IPS-11a (cell line): Measurements from ENCODE around the gene SEMA3F.

Source experiments
- H3K4me3 ChIP-seq: one replicate; pipeline ENCODE4 v1.5.1; 2013; ENCODE audit warnings: low read depth, low read length, control low read depth

SEMA3F gene

DNA sequence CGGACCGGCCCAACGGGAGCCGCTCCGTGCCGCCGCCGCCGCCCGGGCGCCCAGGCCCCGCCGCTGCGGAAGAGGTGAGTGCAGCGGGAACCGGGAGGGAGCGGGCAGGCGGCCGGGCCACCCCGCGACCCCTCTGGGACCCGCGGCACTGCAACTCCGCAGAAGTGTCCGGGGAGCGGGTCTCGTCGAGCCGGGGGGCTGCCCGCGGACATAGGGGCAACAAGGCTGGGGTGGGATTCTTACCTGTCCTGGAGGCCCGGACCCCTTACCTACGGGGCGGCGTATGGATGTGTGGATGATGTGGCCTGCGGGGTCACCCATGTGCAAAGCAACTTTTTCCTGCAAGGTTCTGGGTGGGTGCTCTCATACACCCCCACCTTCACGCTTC lies 361 bp downstream of the SEMA3F start:
- H3K4me3 ChIP-seq = peak overlapping the region; percentile 75

DNA sequence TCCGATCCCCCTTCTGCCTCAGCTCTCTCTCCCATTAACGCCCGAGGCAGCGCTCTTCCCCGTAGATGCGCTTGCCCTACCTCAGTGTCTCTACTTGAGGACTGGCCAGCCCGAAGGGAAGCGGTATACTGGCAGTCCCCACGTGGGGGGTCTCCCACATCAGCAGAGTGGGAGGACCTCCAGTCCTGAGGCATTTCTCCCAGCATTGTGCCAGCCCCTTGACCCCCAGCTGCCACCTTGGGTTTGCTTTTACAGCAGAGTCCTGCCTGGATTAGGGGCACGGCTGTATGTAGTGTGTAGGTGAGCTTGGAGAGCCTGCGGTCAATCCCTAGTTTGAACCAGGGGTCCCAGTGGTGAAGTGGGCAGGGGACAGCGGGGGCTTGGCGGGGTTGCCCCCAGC lies 767 bp downstream of the SEMA3F start:
- H3K4me3 ChIP-seq = peak overlapping the region; percentile 75

DNA sequence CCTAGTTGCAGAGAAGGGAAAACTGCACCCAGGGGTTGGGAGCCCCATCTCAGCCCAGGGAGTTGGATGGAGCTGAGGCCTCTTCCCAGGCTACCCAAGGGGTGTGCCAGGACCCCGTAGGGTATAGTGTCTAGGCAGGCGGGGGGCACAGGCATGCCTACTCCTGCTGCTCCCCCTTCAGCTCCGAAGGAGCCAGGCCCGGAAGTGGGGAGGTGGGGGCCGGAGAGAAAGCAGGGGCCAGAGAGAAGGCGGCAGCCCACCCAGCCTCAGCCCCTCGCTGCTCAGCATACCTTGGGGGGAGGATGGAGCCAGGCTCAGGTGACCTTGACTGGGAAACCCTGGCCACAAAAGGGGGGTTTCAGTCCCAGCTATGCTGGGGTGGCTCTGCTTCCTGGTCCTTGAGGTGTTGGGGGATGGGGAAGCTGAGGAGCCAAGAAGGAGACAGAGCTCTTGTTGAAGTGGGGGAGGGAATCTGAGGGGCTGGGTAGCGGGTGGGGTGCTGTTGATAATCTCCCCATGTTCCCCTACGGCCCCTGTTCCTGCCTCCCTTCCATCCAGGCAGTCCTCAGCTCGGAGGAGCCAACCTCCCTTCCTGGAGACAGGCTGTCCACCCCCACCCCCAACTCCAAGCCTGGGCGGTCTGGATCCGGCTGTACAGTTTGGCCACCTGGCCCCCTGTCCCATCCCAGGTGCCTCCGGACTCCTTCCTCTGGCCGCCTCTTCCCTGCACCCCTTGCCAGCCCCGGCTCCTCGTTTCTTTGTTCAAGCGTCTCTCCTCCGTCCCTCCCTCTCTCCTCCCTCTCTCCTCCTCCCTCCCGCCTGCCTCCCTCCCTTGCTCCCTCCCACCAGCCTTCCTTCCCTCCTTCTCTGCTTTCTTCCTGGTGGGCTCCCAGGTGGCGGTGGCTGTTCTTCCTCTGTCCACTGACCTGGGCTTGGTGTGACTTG lies 1.7 kb downstream of the SEMA3F start:
- H3K4me3 ChIP-seq = peak overlapping the region; percentile 31

DNA sequence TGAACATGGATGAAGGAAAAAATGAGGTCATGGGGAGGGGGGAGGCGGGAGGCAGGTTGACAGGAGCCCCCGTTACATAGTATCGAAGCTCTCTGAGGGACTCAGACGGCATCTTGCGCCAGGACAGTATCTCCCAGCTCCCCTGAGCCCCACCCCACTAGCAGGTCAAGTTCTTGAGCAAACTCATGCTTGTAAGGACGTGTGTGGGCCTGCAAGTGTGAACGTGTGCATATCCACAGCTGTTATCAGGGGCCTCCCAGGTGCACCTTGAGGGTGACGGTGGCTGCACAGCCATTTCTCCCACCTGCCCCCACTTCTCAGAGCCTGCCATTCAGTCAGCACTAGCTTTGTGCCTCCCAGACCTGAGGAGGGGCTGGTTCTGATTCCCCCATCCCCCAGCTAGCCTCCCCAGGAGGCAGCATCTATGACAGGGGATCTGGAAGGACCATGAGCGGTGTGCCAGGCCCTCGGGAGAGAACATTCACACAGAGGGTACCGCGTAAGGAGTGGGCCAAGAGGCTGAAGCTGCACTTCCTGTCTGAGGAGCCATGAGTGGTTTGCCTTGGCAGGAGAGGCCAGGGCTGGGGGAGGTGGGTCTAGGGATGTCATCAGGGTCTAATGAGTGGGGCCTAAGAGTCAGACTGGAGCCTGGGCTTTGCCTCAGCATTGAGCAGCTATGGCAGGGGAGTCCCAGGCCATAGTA lies 2.9 kb downstream of the SEMA3F start:
- H3K4me3 ChIP-seq = no peak overlapping the region

DNA sequence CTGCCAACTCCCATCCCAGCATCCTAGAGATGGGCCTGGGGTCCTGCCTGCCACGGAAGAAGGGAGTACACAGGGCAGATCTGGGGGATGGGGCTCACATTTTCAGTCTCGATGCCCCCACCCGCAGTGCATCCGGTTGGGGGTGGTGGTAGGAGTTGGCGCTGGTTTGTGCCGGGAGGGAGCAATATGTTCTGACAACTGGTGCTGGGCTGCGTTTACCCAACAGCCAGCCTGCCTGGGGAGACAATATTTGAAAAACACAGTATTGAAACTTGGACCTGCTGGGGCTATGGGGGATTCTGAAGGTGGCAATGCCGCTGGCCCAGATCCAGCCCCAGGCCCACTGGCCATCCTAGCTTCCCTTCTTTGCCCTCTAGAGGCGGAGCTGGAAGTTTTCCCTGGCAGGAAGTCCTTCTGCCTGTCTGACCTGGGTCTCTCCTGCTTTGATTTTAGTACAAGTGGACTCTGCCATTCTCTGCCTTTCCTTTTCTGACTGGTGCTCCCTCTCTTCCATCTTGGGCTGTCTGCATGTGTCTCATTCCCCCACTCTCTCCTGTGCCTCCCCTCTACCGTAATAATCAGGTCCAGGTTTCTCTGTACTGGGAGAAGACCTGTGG lies 3.5 kb downstream of the SEMA3F start:
- no peak overlapping the region for H3K4me3 ChIP-seq

DNA sequence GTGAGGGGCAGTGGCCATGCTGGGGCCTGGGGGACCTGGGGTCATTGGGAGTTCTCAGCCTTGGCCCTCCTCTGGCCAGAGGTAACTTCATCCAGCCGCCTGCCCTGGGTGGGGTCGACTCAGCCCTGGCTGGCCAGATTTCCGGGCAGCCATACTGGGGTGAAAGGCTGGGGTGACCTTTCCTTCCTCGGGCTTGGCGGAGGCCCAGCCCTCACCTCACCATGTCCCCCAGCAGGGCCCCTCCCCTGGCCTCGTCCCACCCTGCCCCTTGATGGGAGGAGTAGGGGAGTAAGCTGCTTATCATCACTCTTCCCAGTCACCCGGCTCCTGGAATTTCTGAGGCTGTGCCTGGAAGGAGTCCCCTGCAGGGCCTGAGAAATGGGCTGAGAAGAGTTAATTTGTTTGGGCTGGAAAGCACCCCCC lies 5.4 kb downstream of the SEMA3F start:
- H3K4me3 ChIP-seq = no peak overlapping the region

DNA sequence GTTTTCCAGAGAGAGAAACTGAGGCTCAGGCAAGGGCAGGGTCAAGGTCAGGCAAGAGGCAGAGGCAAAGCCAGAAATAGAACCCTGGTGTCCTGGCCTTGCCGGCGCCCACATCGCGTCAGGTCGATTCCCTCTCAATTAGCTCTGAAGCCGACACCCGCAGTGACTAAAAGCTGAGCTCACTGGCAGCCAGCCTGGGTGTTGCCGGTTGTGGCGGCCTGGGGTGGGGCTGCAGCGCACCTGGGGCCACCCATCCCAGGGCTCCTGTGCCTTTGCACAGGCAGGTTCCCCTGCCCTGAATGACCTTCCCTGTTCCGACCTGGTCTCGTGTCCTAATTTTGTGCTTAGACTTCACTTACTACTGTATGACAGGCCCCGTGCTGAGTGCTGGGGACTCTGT lies 6.2 kb downstream of the SEMA3F start:
- no peak overlapping the region for H3K4me3 ChIP-seq

DNA sequence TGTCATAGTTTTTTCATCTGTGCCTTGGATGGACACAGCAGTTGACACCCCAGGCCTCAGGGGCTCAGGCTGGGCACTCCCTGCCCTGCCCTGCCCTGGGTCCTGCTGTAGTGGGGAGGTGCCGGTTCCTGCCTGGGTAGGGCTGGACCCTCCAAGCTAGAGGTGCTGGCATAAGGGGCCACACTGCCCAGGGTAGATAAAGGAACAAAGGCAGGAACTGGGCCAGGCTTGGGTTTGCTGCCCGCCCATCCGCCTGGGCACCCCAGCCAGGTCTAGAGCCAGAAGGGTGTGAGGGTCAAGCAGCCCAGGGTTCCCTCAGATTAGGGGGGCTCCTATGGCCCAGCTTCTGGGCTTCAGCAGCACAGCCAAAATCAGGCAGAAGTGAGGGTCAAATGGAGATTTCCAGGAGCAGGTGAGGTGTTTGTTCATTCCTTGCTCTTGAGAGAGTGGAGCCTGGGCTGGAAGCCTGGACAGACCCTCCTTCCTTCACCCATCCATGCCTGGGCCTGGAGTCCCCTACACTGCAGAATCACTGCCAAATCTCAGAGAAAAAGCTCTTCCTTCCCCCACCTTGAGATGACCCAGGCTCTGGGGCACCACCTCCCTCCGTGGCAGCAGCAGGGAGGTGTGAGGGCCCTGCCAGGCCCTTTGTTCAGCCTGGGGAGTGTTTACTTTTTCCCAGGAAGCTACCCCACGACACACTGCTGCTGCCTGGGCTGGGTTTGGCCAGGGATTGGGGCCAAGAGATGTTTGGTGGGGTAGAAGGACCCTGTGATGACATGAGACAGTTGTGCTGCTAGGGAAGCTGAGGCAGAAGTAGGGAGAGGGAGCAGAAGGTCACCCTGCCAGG lies 7.1 kb downstream of the SEMA3F start:
- no peak overlapping the region for H3K4me3 ChIP-seq

DNA sequence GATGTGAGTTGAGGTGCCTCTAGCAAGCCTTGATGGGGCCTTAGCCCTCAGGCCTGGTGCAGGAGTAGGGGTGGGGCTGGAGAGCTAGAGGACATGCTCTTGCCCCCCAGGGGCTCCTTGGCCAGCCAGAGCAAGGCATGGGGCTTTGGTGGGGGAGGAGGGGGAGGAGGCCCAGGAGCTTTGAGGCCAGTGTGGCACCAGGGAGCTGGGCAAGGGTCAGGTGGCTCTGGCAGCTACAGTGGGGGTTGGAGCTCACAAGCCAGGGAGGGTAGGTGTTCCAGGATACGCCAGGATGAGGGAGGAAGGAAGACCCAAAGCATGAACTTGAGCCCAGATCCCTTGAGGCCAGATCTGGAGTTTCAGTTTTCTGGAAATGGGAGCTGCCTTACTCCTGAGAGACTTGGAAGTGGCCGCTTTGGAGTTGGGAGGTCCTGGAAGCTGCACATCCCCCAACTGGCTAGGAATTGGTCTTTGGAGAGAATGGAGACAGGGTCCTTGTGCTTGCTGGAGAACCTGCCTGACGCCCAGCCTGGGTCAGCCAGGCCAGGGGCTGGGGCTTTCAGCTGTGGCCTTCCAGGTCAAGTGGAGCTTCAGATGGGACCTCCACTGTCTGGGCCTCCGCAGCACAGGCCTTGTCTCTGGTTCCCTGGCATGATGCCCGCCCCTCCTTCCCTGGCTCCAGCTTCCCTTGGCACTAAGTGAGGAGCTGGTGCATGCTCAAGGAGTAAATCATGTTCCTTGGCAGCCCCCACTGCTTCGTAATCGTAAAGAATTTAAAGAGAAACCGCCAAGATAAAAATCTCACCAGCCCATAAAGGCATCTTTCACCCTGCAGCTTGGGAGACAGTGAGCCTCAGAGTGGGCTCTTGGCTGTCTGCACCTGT lies 8.7 kb downstream of the SEMA3F start:
- no peak overlapping the region for H3K4me3 ChIP-seq

DNA sequence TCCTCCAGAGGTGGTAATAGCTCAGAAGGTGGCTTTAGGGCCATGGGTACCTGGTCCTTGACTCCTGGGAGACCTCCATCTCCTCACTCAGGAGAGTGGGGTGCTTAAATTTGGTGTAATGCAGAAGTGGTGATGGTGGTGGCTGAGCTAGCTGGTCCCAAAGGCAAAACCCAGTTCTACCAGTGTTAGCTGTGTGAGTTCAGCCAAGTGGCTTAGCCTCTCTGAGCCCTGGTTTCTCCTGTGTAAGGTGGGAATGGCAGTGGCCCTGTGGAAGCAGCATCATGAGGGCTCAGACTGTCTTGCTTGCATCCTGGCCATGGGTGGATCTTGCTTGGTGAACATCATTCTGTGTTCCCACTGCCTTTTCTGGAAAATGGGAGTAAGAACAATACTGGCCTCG lies 9.4 kb downstream of the SEMA3F start:
- H3K4me3 ChIP-seq = no peak overlapping the region

DNA sequence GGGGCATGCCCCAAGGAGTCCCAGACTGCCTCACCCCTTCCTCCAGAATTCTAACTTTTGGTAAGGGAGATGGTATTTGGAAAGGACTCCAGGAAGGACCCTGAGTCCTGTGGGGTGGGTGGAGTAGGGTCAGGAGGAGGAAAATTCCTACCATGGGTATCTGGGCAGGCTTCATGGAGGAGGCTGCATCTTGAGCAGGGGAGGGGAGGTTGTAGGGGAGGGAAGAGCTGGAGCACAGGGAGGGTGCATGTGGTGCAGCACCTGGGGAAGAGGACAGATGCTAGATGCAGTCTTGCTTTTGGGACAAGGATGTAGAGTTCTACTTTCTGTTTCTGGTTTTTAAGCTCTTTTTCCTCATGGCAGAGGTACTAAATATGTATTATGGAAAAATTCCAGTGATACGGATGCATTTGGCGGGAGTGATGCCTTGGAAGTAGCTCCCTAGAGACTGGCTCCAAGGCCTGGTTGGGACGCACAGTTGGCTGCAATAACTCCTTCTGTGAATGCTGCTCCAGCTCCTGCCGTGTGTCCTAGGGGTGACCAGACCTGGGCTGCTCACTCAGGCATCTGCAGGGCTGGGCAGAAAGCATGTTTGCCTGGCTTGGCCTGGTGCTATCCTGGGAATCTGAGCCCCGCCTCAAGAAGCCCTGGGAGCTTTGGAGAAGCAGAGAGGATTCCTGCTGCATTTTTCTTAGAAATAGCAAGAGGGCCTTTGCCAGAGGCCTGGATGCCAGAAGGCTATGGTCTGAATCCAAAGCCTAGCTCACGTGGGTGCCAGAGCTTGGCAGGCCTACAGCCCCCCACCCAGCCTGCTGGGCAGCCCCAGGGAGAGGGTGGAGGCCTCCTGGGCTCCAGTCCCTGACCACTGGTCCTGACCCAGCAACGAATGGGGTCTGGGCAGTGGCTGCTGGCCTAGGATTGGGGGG lies 10.1 kb downstream of the SEMA3F start:
- H3K4me3 ChIP-seq = no peak overlapping the region

DNA sequence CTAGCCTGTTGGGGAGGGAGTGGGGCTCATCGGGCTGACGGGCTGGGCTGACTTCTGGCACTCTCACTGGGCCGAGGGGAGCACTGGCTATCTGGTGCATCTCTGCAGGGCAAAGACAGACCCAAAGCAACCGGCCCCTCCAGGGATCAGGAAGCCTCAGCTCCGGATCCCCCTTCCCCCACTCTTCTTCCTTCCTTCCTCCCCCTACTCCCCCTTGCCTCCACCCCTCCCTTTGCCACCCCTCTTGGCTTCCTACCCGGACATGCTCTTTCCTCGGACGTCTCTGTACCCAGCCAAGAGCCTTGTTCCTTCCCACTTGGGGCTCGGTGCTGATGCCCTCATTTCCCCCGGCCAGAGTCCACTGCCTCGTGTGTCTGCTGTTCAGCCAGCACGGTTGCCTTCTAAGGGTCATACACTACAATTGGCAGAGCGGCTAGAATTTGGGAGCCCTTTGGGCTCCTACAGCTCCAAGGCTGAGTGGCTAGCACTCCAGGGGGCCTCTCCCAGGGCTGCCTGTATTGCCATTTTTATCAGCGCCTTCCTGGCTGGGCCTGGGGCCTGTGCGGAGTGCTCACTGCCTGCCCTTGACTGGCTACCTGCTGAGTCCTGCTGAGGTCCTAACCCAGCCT lies 10.9 kb downstream of the SEMA3F start:
- H3K4me3 ChIP-seq = no peak overlapping the region

DNA sequence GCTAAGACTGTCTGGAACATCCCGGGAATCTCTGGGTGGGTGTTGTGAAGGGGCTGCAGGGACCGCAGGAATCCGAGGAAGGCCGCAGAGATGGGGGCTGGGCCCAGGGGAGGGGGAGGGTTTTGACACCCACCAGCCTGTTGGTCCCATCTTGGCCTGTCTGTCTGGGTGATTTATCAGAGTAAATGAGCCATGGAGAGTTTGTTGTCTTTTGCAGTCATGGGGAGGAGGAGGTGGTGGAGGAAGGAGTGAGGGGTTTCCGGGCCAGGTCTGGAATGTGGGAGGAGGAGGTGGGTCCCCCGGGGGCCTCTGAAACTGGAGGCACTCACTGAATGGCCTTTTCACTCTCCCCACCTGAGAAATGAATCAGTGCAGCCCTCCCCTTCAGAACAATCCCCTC lies 11.5 kb downstream of the SEMA3F start:
- no peak overlapping the region for H3K4me3 ChIP-seq

DNA sequence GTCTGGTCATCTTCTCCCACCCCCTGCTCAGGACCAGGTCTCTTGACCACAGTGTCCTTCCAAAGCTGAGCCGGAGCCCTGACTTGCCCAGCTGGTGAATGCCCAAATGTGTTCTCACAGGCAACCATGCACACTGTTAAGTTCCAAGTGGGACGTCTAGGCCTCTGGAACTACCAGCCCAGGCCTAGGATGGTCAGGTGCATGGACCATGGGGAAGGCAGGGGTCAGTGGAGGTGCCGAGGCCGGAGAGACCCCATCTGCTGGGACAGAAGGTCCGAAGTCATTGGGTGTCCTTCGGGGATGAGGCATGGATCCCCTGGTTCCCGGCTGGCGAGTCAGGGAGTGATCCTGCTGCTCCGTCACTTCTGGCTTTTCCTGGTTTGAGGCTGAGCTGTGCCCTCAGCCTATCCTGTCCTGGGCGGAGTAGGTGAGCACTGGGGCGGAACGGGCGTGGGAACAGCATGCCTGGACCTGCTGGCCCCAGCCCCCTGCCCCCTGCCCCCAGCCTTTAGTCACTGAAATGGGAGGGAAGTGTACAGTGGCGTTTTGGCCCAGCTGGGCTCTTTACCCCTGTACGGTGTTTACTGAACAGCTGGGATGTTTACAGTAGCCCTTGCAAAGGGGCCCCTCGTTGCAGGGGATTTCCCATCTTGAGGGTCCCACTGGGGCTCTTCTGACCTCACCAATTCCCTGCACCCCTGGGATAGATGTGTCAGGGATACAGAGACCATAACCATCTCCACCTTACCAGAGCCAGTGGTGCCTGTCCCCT lies 12.1 kb downstream of the SEMA3F start:
- no peak overlapping the region for H3K4me3 ChIP-seq

DNA sequence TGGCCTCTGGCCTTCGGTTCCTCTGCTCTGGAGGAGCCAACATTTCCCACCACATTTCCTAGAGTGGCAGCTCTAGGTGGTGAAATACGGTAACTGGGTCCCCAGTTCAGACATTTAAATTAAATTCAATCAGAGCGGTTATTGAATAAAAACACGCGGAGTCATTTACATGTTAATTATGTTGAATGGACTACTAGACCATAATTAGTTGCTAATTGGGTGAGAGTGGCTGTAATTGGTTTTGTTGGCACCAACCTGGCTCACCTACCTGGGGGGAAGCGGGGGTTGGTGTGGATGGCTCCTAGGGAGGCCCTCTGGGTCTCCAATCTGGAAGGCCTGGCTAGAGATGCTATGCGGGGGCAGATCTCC lies 12.7 kb downstream of the SEMA3F start:
- H3K4me3 ChIP-seq = no peak overlapping the region

DNA sequence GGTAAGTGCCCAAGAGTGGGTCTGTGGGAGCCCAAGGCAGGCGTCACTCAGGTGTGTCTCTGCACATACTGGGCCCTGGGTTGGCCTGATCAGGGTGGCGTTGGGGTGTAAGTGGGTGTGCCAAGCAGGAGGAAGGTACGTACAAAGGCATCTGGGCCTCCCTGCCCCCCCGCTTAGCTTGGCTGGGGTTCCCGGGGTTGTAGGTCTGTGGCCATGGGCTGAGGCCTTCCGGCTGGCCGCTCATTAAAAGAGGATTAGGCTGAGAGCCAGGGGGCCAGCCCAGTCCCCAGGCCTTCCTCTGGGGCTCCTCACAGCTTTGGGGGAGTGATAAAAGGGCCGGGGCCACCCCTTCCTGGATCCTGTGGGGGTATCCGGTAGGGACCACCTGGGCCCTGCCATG lies 13.3 kb downstream of the SEMA3F start:
- H3K4me3 ChIP-seq = no peak overlapping the region

DNA sequence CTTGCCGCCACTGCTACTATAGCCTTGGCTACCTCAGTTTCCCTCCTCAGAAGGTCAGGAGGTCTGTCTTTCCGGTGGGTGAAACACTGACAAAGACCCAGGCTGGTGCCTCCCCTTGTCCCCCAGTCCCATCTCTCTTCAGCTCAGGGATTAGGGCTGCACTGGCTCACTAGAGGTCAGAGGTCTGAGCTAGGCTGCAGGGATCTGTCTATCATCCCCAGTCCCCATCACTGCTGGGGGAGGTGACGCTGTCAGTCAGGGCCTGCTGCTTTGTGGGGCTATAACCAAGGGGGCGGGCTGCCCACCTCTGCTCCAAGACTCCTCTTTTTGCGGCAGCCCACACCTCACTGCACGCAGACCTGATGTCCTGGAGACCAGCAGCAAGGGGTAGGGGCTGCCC lies 13.7 kb downstream of the SEMA3F start:
- no peak overlapping the region for H3K4me3 ChIP-seq
